Spleen (tissue), 7 donors: ENCODE data around the gene ASB1.

Source experiments
- POLR2A ChIP-seq, 3 donors: fragments of 450-650 bp; IDR thresholded peaks; one replicate each; pipeline ENCODE4 v1.5.1; 2017; ENCODE audit warnings: antibody characterized with exemption in 3 of 3, mild to moderate bottlenecking in 1 of 3
- POLR2AphosphoS5 ChIP-seq, 3 donors: sonication (generic); formaldehyde crosslinking; IDR thresholded peaks; one replicate each; pipeline ENCODE4 v1.5.1; 2017; ENCODE audit warnings: antibody characterized with exemption in 3 of 3
- TF ChIP-seq, protein P1 (sequence below), 11 experiments: fragments of 200-600 bp in 7 of 11; fragments of 450-650 bp in 4 of 11; sonication (generic) in 4 of 11; IDR thresholded peaks in 8 of 11; conservative IDR thresholded peaks in 3 of 11; 1 replicate in 7 of 11; 2 replicates in 4 of 11; pipeline versions ENCODE4 v1.4.0 to v1.8.0; 2016 to 2021; ENCODE audit warnings: antibody characterized with exemption in 11 of 11, inconsistent platforms in 4 of 11, mild to moderate bottlenecking in 1 of 11
- donor health status: DM: no; HTN: no; CAD: no; lungs with moderate emphysema.
- donor health status: DM: no; HTN: no; CAD: no.
- donor health status: DM: no; HTN: no; CAD: no.

- TF ChIP-seq POLR2AphosphoS5 (IDR thresholded peaks at IDR 0.05) = no peak
- TF ChIP-seq, protein P1, sequence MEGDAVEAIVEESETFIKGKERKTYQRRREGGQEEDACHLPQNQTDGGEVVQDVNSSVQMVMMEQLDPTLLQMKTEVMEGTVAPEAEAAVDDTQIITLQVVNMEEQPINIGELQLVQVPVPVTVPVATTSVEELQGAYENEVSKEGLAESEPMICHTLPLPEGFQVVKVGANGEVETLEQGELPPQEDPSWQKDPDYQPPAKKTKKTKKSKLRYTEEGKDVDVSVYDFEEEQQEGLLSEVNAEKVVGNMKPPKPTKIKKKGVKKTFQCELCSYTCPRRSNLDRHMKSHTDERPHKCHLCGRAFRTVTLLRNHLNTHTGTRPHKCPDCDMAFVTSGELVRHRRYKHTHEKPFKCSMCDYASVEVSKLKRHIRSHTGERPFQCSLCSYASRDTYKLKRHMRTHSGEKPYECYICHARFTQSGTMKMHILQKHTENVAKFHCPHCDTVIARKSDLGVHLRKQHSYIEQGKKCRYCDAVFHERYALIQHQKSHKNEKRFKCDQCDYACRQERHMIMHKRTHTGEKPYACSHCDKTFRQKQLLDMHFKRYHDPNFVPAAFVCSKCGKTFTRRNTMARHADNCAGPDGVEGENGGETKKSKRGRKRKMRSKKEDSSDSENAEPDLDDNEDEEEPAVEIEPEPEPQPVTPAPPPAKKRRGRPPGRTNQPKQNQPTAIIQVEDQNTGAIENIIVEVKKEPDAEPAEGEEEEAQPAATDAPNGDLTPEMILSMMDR (IDR thresholded peaks at IDR 0.05 in 8 of 11, conservative IDR thresholded peaks at IDR 0.05 in 3 of 11) = no peak
- TF ChIP-seq POLR2A (IDR thresholded peaks at IDR 0.05) = no peak
Observed at GRCh38 chr2:238441262-238442114, 14.8 kb downstream of the ASB1 start.
